Neural progenitor cell (in vitro differentiated cells): ENCODE data around the gene FAM9B.

ENCODE experiments used
- CTCF ChIP-seq: fragments of 200-600 bp; sonication (generic); IDR thresholded peaks from 2 replicates; pipeline ENCODE4 v1.5.1; 2017; ENCODE audit warnings: antibody characterized with exemption, mild to moderate bottlenecking
- EZH2 ChIP-seq: fragments of 200-600 bp; sonication (generic); IDR thresholded peaks from 2 replicates; pipeline ENCODE4 v1.6.1; 2017; ENCODE audit warnings: antibody characterized with exemption, mild to moderate bottlenecking, moderate library complexity

- no peak for TF ChIP-seq CTCF
- no peak for TF ChIP-seq EZH2
Observed at GRCh38 chrX:9064694-9065093, 30.8 kb upstream of the FAM9B start.
